ENCODE results near the gene CDC42EP1.

The CDC42EP1 gene

DNA sequence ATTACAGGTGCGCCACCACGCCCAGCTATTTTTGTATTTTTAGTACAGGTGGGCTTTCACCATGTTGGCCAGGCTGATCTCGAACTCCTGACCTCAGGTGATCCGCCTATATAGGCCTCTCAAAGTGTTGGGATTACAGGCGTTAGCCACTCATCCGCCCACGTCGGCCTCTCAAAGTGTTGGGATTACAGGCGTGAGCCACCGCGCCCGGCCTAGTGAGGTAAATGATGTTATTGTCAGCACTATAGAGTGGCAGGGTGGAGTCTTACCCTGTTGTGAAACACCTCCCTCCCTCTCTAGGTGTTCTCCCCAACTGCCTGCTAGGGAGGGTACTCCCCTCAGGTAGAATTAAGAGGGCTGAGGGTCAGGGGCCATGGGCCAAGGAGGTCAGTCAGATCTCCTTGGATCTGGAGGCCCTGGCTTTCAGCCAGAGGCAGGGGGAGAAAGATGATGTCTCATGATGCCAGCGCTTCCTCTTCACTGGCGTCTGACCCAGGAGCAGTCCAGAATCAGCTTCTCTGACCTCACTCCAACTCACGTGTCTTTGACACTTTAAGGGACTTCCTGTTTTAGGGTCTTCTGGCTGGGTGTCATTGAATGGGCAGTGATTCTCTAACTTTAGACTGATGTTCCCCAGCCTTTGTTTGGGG is 50.3 kb downstream of the CDC42EP1 start:
- DNase-seq (ENCODE audit: low read depth in 2 of 2), result no peak

GRCh38 chr22:37611207-37611606 is 50.9 kb downstream of the CDC42EP1 start:
- no peak for DNase-seq (ENCODE audit: low read depth in 2 of 2)

DNA sequence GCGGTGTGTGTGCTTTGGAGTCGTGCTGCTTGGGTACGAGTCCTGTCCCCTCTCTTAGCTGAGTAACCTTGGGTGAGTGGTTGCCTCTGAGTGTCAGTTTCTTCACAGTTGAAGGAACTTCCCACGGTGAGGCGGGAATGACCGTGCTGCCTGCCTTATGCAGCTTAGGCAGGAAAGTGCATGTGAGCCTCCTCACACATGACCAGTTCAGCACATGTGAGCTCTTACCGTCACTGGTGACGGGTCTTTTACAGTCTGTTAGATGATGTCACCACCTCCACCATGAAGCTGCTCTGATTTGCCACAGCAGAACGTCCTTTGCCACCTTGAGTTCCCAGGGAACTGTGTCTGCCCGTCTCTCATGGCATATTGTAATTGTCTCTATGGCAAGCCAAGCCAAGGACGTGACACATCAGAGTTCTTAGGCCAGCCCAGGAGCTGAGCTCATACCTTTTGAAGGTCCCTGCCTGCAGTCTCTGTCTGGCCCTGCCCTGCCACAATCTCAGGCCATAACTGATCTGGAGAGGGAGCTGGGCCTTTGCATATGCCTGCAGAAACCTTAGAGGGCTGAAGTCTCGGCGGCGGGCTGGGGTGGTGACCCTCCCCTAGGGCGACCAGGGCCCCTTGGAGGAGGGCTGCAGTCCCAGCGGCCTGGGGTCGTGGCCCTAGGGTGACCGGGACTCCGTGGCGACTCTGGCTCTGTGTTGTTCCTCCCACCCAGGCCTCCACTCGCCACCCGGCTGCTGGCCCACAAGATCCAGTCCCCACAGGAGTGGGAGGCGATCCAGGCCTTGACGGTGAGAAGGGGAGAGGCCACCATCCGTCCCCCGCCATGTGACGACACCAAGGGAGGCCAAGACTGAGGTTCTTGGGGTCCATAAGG is 56.2 kb downstream of the CDC42EP1 start:
- no peak for DNase-seq (ENCODE audit: low read depth in 2 of 2)

DNA sequence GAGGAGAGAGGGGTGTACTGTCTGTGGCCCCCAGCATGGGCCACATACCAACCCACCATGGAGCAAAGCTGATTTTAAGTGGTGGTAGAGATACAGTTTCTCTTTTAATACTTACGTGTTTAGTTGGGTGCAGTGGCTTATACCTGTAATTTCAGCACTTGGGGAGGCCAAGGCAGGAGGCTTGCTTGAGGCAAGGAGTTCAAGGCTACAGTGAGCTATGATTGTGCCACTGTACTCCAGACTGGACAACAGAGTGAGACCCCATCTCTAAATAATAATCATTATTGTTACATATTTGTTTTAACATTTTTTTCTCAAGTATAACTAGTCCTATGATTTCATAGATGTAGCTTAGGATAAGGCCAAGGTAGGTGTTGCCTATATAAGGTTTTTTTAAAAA is 57.2 kb downstream of the CDC42EP1 start:
- no peak for DNase-seq (ENCODE audit: low read depth in 2 of 2)

- no peak for DNase-seq (ENCODE audit: low read depth in 2 of 2)
Observed at GRCh38 chr22:37618072-37618656, 57.9 kb downstream of the CDC42EP1 start.

DNA sequence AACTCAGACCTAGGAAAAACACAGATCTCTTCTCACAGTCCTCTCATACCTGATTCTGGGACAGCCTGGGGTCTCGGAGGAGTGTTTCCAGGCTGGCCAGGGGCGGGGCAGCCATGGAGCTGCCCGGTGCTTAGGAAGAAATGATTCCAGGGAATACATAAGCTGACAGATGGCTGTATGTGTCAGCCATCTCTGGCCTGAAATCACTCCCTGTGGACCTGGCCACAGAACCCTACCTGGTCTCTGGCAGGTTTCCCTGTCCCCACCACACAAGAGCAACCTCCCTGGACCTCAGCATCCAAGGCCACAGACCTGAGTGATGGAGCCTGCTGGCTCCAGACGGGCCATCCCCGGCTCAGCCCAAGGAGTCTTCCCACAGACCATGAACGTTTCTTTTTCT is 58.4 kb downstream of the CDC42EP1 start:
- DNase-seq (ENCODE audit: low read depth in 2 of 2), result no peak
